ENCODE measurements around the gene FNDC1.

GRCh38 chr6:159259441-159260125 lies 90.4 kb downstream of the FNDC1 start:
- TF ChIP-seq CTCF (IDR thresholded peaks at IDR 0.05; ENCODE audit: borderline replicate concordance, extremely low read depth, low read length, poor library complexity, severe bottlenecking) (no peak), EZH2 (IDR thresholded peaks at IDR 0.05; ENCODE audit: borderline replicate concordance, low read depth, low read length, severe bottlenecking) (no peak)

All from DND-41 (cell line).